Endodermal cell (in vitro differentiated cells): Measurements from ENCODE around the gene PAK1IP1. TPM values are rescaled to one million over a fixed set of nuclear protein-coding genes. Genes with fewer than 3 reads are reported as not detected.

Experiments used
- DNase-seq: peaks from one replicate; pipeline ENCODE4 v3.0.0-alpha.2; 2017
- H3K27ac ChIP-seq: 2 replicates; pipeline ENCODE4 v1.5.1; 2013; ENCODE audit warnings: mild to moderate bottlenecking, low read depth, low read length, moderate library complexity
- H3K27me3 ChIP-seq: 2 replicates; pipeline ENCODE4 v1.6.1; 2013; ENCODE audit warnings: mild to moderate bottlenecking, low read length, moderate library complexity; ENCODE audit not compliant: insufficient read depth, control insufficient read depth, poor library complexity, severe bottlenecking
- H3K36me3 ChIP-seq: 2 replicates; pipeline ENCODE4 v1.7.0; 2013; ENCODE audit warnings: mild to moderate bottlenecking, low read length, moderate library complexity; ENCODE audit not compliant: control insufficient read depth, insufficient read depth
- H3K4me1 ChIP-seq: one replicate; pipeline ENCODE4 v1.7.0; 2013; ENCODE audit warnings: low read length; ENCODE audit not compliant: control insufficient read depth, insufficient read depth
- H3K4me3 ChIP-seq: 2 replicates; pipeline ENCODE4 v1.5.1; 2013; ENCODE audit warnings: mild to moderate bottlenecking, low read length, moderate library complexity
- H3K9ac ChIP-seq: 2 replicates; pipeline ENCODE4 v1.6.1; 2013; ENCODE audit warnings: mild to moderate bottlenecking, low read length, moderate library complexity; ENCODE audit not compliant: poor library complexity, severe bottlenecking; ENCODE audit errors: extremely low read depth
- H3K9me3 ChIP-seq: 2 replicates; pipeline ENCODE4 v1.6.1; 2013; ENCODE audit warnings: mild to moderate bottlenecking, low read length, moderate library complexity; ENCODE audit not compliant: control insufficient read depth
- H3K27ac Mint-ChIP-seq: 2 replicates; pipeline ENCODE4 v1.8.0; 2020; ENCODE audit warnings: mixed read lengths
- H3K27me3 Mint-ChIP-seq: 2 replicates; pipeline ENCODE4 v1.8.0; 2021; ENCODE audit warnings: mild to moderate bottlenecking, mixed read lengths; ENCODE audit not compliant: insufficient read depth
- H3K36me3 Mint-ChIP-seq: 2 replicates; pipeline ENCODE4 v1.8.0; 2020; ENCODE audit warnings: low read depth, mixed read lengths
- H3K4me1 Mint-ChIP-seq: 2 replicates; pipeline ENCODE4 v1.8.0; 2020; ENCODE audit warnings: mixed read lengths
- H3K4me3 Mint-ChIP-seq: 2 replicates; pipeline ENCODE4 v1.8.0; 2020; ENCODE audit warnings: mild to moderate bottlenecking, moderate library complexity, mixed read lengths
- H3K9me3 Mint-ChIP-seq: 2 replicates; pipeline ENCODE4 v1.8.0; 2020; ENCODE audit warnings: mild to moderate bottlenecking, mixed read lengths
- WGBS, 2 experiments: methylation state at CpG; one replicate each; pipeline versions ENCODE4 v1.1.5 to v1.1.7; 2013; ENCODE audit warnings: missing lambda C conversion rate in 2 of 2, mixed read lengths in 1 of 2; ENCODE audit not compliant: insufficient coverage in 1 of 2, insufficient read length in 1 of 2; 5-methylcytosine and 5-hydroxymethylcytosine counted together
- total RNA-seq, 2 donors: library from RNA; stranded (reverse); fragmentation: NEBNext Ultra II Directional in 1 of 2; extraction: Animal tissue kit (Norgen Biotek cat#: 25700) in 1 of 2; gene quantifications; 2 replicates in 1 of 2; 3 replicates in 1 of 2; pipeline ENCODE4 v1.2.1, GENCODE V29; 2021
- TF ChIP-seq, protein P1 (sequence below): fragments of 200-600 bp; sonication (generic); conservative IDR thresholded peaks from 2 replicates; pipeline ENCODE4 v1.5.0; 2021; ENCODE audit warnings: antibody characterized with exemption, mild to moderate bottlenecking

Gene PAK1IP1
- total RNA-seq, 2 donors from 2014 or later, result 15.3 to 16.8 TPM

DNA sequence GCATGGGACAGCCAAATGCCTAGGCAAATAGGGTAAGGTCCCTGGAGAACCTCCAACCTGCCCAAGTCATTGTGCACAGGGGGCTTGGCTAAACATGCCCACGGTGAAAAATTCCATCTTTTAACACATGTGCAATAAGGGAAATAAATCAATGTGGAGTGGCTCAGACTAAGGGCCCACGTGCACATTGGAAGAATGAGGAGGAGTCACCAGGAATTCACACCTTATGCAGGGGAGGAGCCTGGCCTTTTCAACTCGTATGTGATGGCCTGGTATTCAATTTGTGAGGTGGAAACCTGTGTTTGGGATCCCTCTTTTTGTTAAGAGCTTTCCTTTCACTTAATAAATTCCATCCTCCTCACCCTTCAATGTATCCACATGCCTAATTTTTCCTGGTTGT is 13.0 kb upstream of the PAK1IP1 start:
- no peak overlapping the region for H3K27ac Mint-ChIP-seq
- Histone ChIP-seq H3K27me3 (no peaks in the 10 kb centered on the region), H3K36me3 (no peaks in the 10 kb centered on the region), H3K9me3 (peaks cover 14% of the 10 kb centered on the region), H3K9ac (no peak overlapping the region), H3K4me3 (peak overlapping the region; percentile 30), H3K4me1 (no peaks in the 10 kb centered on the region), H3K27ac (no peak overlapping the region)
- H3K9me3 Mint-ChIP-seq, result no peaks in the 10 kb centered on the region
- H3K36me3 Mint-ChIP-seq, result peaks cover 4% of the 10 kb centered on the region
- H3K4me1 Mint-ChIP-seq, result peaks cover 13% of the 10 kb centered on the region
- 76 to 82% methylated on average over 2 to 3 of the region's 3 CpGs for WGBS, 2 experiments
- TF ChIP-seq, protein P1, sequence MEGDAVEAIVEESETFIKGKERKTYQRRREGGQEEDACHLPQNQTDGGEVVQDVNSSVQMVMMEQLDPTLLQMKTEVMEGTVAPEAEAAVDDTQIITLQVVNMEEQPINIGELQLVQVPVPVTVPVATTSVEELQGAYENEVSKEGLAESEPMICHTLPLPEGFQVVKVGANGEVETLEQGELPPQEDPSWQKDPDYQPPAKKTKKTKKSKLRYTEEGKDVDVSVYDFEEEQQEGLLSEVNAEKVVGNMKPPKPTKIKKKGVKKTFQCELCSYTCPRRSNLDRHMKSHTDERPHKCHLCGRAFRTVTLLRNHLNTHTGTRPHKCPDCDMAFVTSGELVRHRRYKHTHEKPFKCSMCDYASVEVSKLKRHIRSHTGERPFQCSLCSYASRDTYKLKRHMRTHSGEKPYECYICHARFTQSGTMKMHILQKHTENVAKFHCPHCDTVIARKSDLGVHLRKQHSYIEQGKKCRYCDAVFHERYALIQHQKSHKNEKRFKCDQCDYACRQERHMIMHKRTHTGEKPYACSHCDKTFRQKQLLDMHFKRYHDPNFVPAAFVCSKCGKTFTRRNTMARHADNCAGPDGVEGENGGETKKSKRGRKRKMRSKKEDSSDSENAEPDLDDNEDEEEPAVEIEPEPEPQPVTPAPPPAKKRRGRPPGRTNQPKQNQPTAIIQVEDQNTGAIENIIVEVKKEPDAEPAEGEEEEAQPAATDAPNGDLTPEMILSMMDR, result no peak
- H3K4me3 Mint-ChIP-seq, result no peak overlapping the region
- H3K27me3 Mint-ChIP-seq, result no peaks in the 10 kb centered on the region
- DNase-seq, result peak; percentile 68

DNA sequence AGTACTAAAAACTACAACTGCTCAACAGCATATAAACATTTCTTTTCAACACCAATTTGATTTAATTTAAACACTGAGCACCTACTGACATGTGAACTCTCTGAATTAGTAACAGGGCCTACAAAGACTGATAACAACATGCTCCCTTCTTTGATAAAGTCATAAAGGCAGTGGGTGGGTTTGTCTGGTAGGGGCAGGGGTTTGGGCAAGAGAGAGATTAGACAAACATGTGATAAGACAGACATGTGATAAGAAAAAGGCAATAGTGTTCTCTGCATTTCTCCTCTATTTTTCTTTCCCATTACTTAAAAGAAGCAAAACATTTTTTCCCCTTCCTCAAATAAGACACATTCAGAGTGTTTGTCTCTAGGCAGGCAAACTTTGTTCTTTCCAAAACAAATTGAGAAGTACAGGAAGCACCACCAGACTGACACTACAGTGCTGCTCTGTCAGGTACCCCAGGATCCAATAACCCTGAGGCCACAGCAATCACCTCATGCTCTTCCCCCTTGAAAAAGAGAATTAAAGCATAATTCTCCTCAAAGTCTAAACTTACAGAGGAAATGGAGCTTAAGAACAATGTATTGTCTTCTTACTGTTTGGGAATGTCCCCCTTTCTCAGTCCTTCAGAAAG is 12.3 kb upstream of the PAK1IP1 start:
- no peak overlapping the region for H3K4me3 Mint-ChIP-seq
- Histone ChIP-seq H3K27me3 (no peaks in the 10 kb centered on the region), H3K36me3 (no peaks in the 10 kb centered on the region), H3K9ac (no peak overlapping the region), H3K27ac (no peak overlapping the region), H3K9me3 (peaks cover 14% of the 10 kb centered on the region), H3K4me1 (no peaks in the 10 kb centered on the region), H3K4me3 (peak overlapping the region; percentile 38)
- peaks cover 4% of the 10 kb centered on the region for H3K36me3 Mint-ChIP-seq
- no peak for DNase-seq
- TF ChIP-seq, protein P1, result no peak
- H3K9me3 Mint-ChIP-seq, result no peaks in the 10 kb centered on the region
- H3K4me1 Mint-ChIP-seq, result peaks cover 19% of the 10 kb centered on the region
- no peak overlapping the region for H3K27ac Mint-ChIP-seq
- H3K27me3 Mint-ChIP-seq, result no peaks in the 10 kb centered on the region

DNA sequence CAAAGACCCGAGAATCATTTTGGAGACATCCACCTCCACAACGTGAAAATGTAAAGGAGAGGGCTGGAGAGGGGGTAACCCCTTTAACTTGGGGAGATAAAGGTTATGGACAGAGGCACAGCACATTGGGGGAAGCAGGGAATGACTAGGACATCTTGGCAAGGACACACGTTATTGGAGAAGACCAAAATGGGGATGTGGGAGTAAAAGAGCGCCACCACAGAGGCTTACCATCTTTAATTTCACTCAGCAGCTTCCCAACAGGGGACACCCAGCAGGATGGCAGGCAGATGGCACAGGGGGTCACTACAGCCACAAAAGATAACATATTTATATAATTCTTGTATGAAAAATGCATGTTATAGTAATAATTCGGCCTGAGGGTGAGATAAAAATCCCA is 10.2 kb upstream of the PAK1IP1 start:
- TF ChIP-seq, protein P1, result no peak
- H3K36me3 ChIP-seq, result no peaks in the 10 kb centered on the region
- H3K27me3 Mint-ChIP-seq, result no peaks in the 10 kb centered on the region
- H3K4me3 ChIP-seq, result no peak overlapping the region
- H3K4me1 ChIP-seq, result no peaks in the 10 kb centered on the region
- H3K9ac ChIP-seq, result no peak overlapping the region
- WGBS, 2 experiments, result 76 to 92% methylated on average over 4 of the region's 5 CpGs
- no peak for DNase-seq
- no peak overlapping the region for H3K4me3 Mint-ChIP-seq
- peaks cover 4% of the 10 kb centered on the region for H3K36me3 Mint-ChIP-seq
- H3K9me3 ChIP-seq, result peaks cover 14% of the 10 kb centered on the region
- no peak overlapping the region for H3K27ac ChIP-seq
- no peak overlapping the region for H3K27ac Mint-ChIP-seq
- H3K27me3 ChIP-seq, result no peaks in the 10 kb centered on the region
- H3K4me1 Mint-ChIP-seq, result peaks cover 26% of the 10 kb centered on the region
- no peaks in the 10 kb centered on the region for H3K9me3 Mint-ChIP-seq
